Activated T-helper 2 cell treated with anti-CD3 and anti-CD28 coated beads, Interferon-gamma antibody, Interleukin-2, Interleukin-4, amounts not matched to agents 10 μg/mL and 5 μg/mL and 100 μg/mL, durations not matched to agents 14 hours and 24 hours and 36 hours (primary cell): ENCODE results near the gene ARL6IP1. TPM values are rescaled to one million over a fixed set of nuclear protein-coding genes. Genes with fewer than 3 reads are reported as not detected.
"Not testable (repeated sequence)": the region's sequence is repeated elsewhere in the genome, so short reads cannot be mapped to it uniquely, and the experiment has no call there.

Experiments used
- DNase-seq: peaks from one replicate; pipeline ENCODE4 v3.0.0; 2021; ENCODE audit warnings: low spot score
- H3K27ac Mint-ChIP-seq: one replicate; pipeline ENCODE4 v1.8.0; 2021; ENCODE audit warnings: mixed read lengths
- H3K27me3 Mint-ChIP-seq: one replicate; pipeline ENCODE4 v1.8.0; 2021; ENCODE audit warnings: low read depth, mixed read lengths
- H3K36me3 Mint-ChIP-seq: one replicate; pipeline ENCODE4 v1.8.0; 2021; ENCODE audit warnings: low read depth, mixed read lengths
- H3K4me1 Mint-ChIP-seq: one replicate; pipeline ENCODE4 v1.8.0; 2021; ENCODE audit warnings: low read depth, mixed read lengths
- H3K4me3 Mint-ChIP-seq: one replicate; pipeline ENCODE4 v1.8.0; 2021; ENCODE audit warnings: low read depth, mild to moderate bottlenecking, moderate library complexity, mixed read lengths
- H3K9me3 Mint-ChIP-seq: one replicate; pipeline ENCODE4 v1.8.0; 2021; ENCODE audit warnings: mixed read lengths
- intact Hi-C: fragments of 100-400 bp; cut with micrococcal nuclease; formaldehyde crosslinking; loops from one replicate; pipeline ENCODE4 v1.15.1; 2023
- total RNA-seq: library from RNA; stranded (reverse); gene quantifications from 2 replicates; pipeline ENCODE4 v1.2.3, GENCODE V29; 2022

Gene ARL6IP1
- total RNA-seq, 1 donor from 2014 or later = 112 TPM

DNA sequence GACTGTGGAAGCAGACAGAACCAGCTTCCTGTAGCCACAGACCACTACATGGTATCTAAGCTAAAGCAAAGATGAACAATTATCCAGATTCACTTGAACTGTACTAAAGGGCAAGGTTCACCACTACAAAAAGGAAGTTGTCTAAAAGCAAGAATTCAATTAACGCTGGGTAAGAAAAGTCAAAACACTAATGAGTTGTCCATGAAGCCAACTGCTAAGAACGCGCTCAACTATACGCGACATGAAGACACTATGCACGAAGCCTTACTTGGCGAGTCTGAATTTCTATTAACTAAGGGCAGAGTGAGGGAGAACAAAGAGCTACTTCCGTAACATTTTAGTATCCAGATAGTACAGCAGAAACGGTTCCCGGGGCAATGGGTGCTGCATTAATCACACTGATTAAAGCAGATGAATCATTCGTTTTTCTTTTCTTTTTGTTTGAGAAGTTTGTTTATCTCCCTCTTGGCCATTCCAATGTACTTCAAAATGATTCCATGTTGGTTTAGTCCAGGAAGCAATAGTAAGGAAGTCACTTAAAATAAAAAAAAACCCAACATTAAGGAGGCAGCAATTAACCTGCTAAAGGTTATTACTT lies 8.4 kb downstream of the ARL6IP1 start:
- Mint-ChIP-seq H3K27ac (peak overlapping the region; percentile 6), H3K36me3 (peaks cover 89% of the 10 kb centered on the region), H3K4me1 (peaks cover 37% of the 10 kb centered on the region), H3K27me3 (no peaks in the 10 kb centered on the region), H3K9me3 (no peaks in the 10 kb centered on the region), H3K4me3 (no peak overlapping the region)
- DNase-seq = no peak
- intact Hi-C loops = no loop called here

GRCh38 chr16:18789850-18790706 lies 11.3 kb downstream of the ARL6IP1 start, which contains the start of gene RPS15A:
TSS of gene RPS15A (minus strand) at chr16:18790334. CDS start at chr16:18789113, 1,221 bp downstream.
- Mint-ChIP-seq H3K27ac (peak within 1 kb of the TSS; percentile 89), H3K4me1 (peaks cover 46% of the 10 kb centered on the region), H3K9me3 (no peaks in the 10 kb centered on the region), H3K27me3 (no peaks in the 10 kb centered on the region), H3K36me3 (peaks cover 92% of the 10 kb centered on the region), H3K4me3 (peak within 1 kb of the TSS; percentile 92)
- DNase-seq = peak; percentile 93
- intact Hi-C loops = loop anchor here (1.0 to 5.0 kb wide), 2 partner anchors 11 to 327 kb away; partner anchors contain the start of gene ARL6IP1

GRCh38 chr16:18789515-18789849 lies 11.9 kb downstream of the ARL6IP1 start:
- no peaks in the 10 kb centered on the region for H3K9me3 Mint-ChIP-seq
- peaks cover 95% of the 10 kb centered on the region for H3K36me3 Mint-ChIP-seq
- peak overlapping the region; percentile 89 for H3K27ac Mint-ChIP-seq
- intact Hi-C loops = loop anchor here (5.0 kb wide), 1 partner anchor 328 kb away; no protein-coding TSS in a partner anchor
- DNase-seq = no peak
- peaks cover 50% of the 10 kb centered on the region for H3K4me1 Mint-ChIP-seq
- H3K27me3 Mint-ChIP-seq = no peaks in the 10 kb centered on the region
- peak overlapping the region; percentile 92 for H3K4me3 Mint-ChIP-seq

- Mint-ChIP-seq H3K27me3 (no peaks in the 10 kb centered on the region), H3K9me3 (no peaks in the 10 kb centered on the region), H3K36me3 (peaks cover 94% of the 10 kb centered on the region), H3K4me3 (peak overlapping the region; percentile 92), H3K27ac (peak overlapping the region; percentile 89), H3K4me1 (peaks cover 48% of the 10 kb centered on the region)
- intact Hi-C loops = loop anchor here (5.0 kb wide), 1 partner anchor 328 kb away; no protein-coding TSS in a partner anchor
- DNase-seq = no peak
These were observed 12.4 kb downstream of the ARL6IP1 start for GRCh38 chr16:18788828-18789514.

- Mint-ChIP-seq H3K9me3 (no peaks in the 10 kb centered on the region), H3K27me3 (no peaks in the 10 kb centered on the region), H3K4me3 (peak overlapping the region; percentile 56), H3K4me1 (peaks cover 46% of the 10 kb centered on the region), H3K27ac (peak overlapping the region; percentile 52), H3K36me3 (peaks cover 74% of the 10 kb centered on the region)
- intact Hi-C loops = loop anchor here (5.0 kb wide), 1 partner anchor 332 kb away; no protein-coding TSS in a partner anchor
- DNase-seq = no peak
These were observed 16.3 kb downstream of the ARL6IP1 start for GRCh38 chr16:18784917-18785623.

- intact Hi-C loops = no loop called here
- no peak for DNase-seq
- H3K27me3 Mint-ChIP-seq = no peaks in the 10 kb centered on the region
- H3K4me1 Mint-ChIP-seq = peaks cover 41% of the 10 kb centered on the region
- no peak overlapping the region for H3K4me3 Mint-ChIP-seq
- no peaks in the 10 kb centered on the region for H3K9me3 Mint-ChIP-seq
- H3K36me3 Mint-ChIP-seq = peaks cover 63% of the 10 kb centered on the region
- H3K27ac Mint-ChIP-seq = peak overlapping the region; percentile 17
These were observed 17.7 kb downstream of the ARL6IP1 start for GRCh38 chr16:18783430-18784341.

DNA sequence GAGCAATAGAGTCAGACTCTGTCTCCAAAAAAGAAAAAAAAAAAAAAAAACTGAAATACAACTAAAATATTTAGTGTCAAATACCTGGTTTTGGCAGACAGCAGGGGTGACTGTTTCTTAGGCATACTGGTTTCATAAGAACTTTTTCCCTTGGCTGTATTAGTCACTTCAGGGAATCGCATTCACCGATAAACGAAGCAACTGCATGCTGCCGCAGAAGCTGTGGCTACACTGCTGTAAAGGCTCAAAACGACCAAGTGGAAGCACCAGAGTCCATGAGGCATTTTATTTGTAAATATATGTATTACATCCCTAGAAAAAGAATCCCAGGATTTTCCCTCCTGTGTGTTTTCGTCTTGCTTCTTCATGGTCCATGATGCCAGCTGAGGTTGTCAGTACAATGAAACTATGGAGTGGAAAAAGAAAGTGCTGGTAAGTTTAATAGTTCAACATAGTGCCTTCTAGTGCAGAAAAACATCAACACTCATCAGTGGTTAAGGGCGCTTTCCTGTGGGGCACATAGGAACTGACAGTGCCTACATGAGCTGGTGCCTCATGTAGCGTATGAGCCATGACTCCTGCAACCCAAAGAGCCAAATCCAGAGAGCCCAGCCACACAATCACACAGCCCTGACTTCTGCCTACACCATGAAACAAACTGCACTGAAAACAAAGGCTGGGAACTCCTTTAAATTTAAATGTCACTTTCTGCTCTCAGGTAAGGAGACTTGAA lies 18.5 kb downstream of the ARL6IP1 start:
- Mint-ChIP-seq H3K4me3 (no peak overlapping the region), H3K4me1 (peaks cover 33% of the 10 kb centered on the region), H3K9me3 (no peaks in the 10 kb centered on the region), H3K27me3 (no peaks in the 10 kb centered on the region), H3K36me3 (peaks cover 59% of the 10 kb centered on the region), H3K27ac (peak overlapping the region; percentile 17)
- intact Hi-C loops = no loop called here
- no peak for DNase-seq

DNA sequence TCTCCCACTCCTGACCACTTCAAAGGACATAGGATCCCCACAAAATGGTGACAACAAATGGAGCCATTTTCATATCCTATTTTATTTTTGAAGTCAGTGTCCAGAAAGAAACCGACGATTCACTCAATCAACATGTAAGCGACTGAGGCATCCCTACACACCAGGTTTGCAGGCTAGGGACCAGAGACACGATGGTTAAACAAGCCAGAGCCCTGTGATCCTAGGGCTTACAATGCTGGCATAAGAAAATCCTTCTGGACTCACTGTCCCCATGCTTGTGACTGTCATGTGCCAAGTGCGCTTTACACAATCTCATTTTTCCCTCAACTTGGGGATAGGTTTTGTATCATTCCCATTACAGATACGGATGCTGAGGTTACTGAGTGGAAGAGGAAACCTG lies 20.1 kb downstream of the ARL6IP1 start:
- DNase-seq, intact Hi-C loops, H3K4me3 Mint-ChIP-seq, H3K9me3 Mint-ChIP-seq, H3K27ac Mint-ChIP-seq, H3K27me3 Mint-ChIP-seq: not testable (repeated sequence)
- peaks cover 48% of the 10 kb centered on the region for H3K36me3 Mint-ChIP-seq
- H3K4me1 Mint-ChIP-seq = peaks cover 22% of the 10 kb centered on the region

DNA sequence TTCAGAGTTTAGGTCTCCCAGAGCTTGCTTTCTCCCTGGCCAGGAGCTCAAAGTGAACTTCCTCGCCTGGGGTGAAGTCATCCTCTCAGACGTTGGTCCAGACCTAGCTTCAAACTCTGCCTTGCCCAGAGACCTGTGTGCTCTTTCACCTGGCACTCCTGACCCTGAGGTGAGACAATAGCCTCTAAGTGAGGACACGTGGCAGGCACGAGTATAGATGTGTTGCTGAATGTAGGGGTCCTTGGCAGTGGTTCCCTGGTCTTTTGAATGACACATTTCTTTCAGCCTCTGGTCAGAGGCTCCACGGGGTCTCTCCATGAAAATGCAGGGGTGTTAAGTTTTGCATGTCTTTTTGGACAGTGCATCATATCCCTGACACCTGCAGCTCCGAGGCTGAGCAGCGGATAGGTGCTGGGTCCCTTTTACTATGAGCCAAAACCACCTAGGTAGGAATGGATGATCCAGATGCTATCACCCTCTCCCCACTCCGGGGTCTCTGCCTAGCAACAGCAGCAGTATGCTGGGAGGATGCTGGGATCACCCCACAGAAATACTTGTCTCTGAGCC lies 20.8 kb downstream of the ARL6IP1 start:
- H3K4me1 Mint-ChIP-seq = peaks cover 17% of the 10 kb centered on the region
- intact Hi-C loops = not testable (repeated sequence)

GRCh38 chr16:18777664-18778063 lies 23.7 kb downstream of the ARL6IP1 start:
- intact Hi-C loops, H3K27me3 Mint-ChIP-seq, DNase-seq, H3K27ac Mint-ChIP-seq, H3K9me3 Mint-ChIP-seq, H3K4me3 Mint-ChIP-seq, H3K4me1 Mint-ChIP-seq: not testable (repeated sequence)
- peaks cover 15% of the 10 kb centered on the region for H3K36me3 Mint-ChIP-seq

More for the DNA sequence above, 20.8 kb downstream of the ARL6IP1 start:
- not testable (repeated sequence) for H3K27ac Mint-ChIP-seq, DNase-seq, H3K27me3 Mint-ChIP-seq, H3K4me3 Mint-ChIP-seq, H3K9me3 Mint-ChIP-seq
- peaks cover 42% of the 10 kb centered on the region for H3K36me3 Mint-ChIP-seq

DNA sequence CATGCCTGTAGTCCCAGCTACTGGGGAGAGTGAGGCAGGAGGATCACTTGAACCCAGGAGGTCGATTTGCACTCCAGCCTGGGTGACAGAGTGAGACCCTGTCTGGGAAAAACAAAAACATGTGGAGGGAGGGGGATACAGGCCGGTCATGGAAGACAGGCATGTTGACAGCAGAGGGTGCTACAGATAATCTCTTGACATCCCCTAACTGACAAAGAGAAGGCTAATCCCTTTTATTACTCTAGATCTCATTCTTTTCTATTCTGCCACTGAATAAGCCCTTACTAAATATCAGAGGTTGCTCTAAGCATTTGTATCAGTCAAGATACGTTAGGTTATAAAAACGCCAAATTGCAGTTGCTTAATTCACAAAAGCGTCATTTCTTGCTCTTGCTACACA lies 25.0 kb downstream of the ARL6IP1 start:
- DNase-seq, H3K4me1 Mint-ChIP-seq, H3K27me3 Mint-ChIP-seq, H3K27ac Mint-ChIP-seq, H3K4me3 Mint-ChIP-seq, H3K9me3 Mint-ChIP-seq, intact Hi-C loops: not testable (repeated sequence)
- H3K36me3 Mint-ChIP-seq = peaks cover 15% of the 10 kb centered on the region
